Epithelial cell of esophagus (primary cell): ENCODE measurements around the gene TRAP1.

ENCODE experiments used
- DNase-seq: peaks from one replicate; pipeline ENCODE4 v3.0.0; 2010; ENCODE audit warnings: low read depth
- H3K4me3 ChIP-seq: 2 replicates; pipeline ENCODE4 v1.5.1; 2011; ENCODE audit warnings: mild to moderate bottlenecking, low read length, control low read depth
- TF ChIP-seq, protein P1 (sequence below): IDR thresholded peaks from 2 replicates; pipeline ENCODE4 v1.5.1; 2011; ENCODE audit warnings: low read depth, mild to moderate bottlenecking, low read length, control low read depth, inconsistent platforms; ENCODE audit not compliant: insufficient read depth; ENCODE audit errors: missing control alignments

Gene TRAP1

DNA sequence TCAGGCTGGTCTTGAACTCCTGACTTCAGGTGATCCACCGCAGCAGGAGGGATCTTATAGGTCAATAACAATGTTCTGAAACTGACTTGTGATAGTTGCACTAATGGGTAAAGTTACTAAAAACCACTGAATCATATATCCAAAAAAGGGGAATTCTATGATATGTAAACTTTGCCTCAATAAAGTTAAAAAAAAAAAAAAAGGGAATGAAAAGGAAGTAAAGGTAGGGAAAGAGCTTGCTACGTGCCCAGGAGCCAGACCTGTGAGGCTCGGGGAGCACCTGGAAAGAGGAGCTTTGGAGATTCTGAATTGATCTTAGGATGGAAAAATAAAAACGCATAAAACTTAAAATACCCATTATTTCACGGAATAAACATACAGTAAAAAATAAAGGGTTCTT is 20.8 kb upstream of the TRAP1 start:
- no peak for DNase-seq
- TF ChIP-seq, protein P1, sequence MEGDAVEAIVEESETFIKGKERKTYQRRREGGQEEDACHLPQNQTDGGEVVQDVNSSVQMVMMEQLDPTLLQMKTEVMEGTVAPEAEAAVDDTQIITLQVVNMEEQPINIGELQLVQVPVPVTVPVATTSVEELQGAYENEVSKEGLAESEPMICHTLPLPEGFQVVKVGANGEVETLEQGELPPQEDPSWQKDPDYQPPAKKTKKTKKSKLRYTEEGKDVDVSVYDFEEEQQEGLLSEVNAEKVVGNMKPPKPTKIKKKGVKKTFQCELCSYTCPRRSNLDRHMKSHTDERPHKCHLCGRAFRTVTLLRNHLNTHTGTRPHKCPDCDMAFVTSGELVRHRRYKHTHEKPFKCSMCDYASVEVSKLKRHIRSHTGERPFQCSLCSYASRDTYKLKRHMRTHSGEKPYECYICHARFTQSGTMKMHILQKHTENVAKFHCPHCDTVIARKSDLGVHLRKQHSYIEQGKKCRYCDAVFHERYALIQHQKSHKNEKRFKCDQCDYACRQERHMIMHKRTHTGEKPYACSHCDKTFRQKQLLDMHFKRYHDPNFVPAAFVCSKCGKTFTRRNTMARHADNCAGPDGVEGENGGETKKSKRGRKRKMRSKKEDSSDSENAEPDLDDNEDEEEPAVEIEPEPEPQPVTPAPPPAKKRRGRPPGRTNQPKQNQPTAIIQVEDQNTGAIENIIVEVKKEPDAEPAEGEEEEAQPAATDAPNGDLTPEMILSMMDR, result no peak
- no peak overlapping the region for H3K4me3 ChIP-seq

DNA sequence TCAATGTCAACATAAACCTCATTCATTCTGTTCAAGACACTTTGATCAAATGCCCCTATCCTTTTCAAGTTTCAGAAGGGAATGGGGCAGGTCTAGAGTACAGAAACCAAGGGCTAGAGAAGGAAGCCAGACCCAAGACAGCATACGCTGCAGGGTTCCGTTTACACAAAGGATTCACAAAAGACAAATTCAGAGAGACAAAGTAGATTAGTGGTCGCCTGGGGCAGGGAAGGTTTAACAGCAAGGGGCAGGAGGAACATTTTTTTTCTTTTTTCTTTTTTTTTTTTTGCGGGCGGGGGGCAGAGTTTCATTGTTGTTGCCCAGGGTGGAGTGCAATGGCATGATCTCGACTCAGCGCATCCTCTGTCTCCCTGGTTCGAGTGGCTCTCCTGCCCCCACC is 19.9 kb upstream of the TRAP1 start:
- H3K4me3 ChIP-seq, result no peak overlapping the region
- TF ChIP-seq, protein P1, result no peak
- DNase-seq, result no peak

DNA sequence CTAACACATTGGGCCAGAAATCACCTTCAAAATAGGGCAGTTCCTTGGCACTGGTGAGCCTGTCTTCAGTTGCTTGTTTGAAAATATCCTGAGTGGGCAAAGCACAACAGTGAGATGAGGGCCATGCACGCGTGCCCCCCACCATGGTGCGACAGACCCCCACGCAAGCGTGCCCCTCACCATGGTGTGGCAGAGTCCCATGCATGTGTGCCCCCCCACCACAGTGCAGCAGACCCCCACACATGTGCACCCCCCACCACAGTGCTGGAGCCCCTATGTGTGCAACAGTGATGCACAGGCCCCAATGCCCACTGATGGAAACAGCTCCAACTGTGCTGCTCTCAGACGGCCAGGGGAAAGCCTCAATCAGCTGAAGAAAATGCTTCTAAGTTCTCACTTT is 18.8 kb upstream of the TRAP1 start:
- no peak for DNase-seq
- TF ChIP-seq, protein P1, result no peak
- no peak overlapping the region for H3K4me3 ChIP-seq

DNA sequence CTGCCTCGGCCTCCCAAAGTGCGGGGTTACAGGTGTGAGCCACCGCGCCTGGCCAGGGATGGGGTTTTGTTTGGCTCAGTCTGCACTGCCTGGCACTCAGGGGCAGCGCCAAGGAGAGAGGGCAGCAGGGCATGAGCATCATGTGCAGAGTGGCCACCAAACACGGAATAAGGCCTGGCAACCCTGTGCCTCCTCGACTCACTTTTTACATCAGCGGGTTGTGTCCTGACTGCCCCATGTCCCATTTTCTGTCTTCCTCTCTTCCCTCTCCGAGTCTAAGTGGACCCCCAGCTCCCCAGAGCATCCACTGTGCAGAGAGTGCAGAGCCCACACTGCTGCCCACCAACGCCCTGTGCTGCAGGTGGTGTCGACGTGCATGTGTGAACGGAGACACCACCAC is 18.2 kb upstream of the TRAP1 start:
- no peak overlapping the region for H3K4me3 ChIP-seq
- TF ChIP-seq, protein P1, result no peak
- no peak for DNase-seq

DNA sequence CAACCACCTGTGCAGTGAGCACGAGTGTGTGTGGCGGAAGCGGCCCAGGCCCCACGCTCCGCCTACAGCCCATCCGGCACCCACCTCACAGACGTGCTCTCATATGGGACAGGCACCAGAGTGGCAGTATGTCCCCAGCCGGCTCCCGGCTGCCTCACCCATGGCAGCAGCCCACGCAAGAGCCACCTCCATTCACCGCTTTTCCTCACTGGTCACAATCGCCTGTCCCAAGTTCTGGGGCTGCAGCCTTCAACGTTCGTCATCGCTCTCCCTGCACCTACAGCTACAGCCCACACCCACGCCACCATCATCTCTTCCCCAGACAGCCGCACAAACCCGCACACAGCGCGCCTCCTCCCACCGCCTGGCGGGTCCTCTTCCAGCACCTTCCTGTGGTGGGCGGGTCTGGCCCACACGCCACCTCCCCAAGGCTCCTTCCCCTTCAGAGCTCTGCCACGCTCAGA is 17.5 kb upstream of the TRAP1 start:
- no peak overlapping the region for H3K4me3 ChIP-seq
- TF ChIP-seq, protein P1, result no peak
- no peak for DNase-seq

- TF ChIP-seq, protein P1, result no peak
- no peak overlapping the region for H3K4me3 ChIP-seq
- no peak for DNase-seq
Measured at GRCh38 chr16:3734084-3734757, 16.9 kb upstream of the TRAP1 start.

DNA sequence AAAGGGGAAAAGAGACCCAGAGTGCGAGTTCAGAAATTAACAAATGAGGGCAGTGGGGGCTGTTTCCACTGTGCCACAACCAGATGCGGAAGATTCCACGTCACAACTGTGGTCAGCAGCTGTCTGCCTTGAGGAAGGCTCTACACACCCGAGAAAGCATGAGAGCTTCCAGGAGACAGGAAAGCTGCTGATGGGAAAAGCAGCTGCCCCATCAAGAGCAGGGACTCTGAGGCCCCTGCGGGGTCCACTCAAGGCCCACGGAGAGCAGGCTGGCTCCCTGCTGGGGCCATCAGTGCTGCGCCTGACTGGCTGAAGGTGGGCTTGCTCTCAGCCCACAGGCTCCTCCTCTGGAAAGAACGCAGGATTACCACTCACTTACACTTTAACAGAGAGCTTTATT is 14.8 kb upstream of the TRAP1 start:
- DNase-seq, result no peak
- TF ChIP-seq, protein P1, result no peak
- no peak overlapping the region for H3K4me3 ChIP-seq
